Nucleus accumbens (tissue), 56 donors: ENCODE results near the gene DNM3.

ENCODE experiments used
- DNase-seq, 56 donors: peaks; one replicate each; lab custom pipeline; 2025; lab: John Stamatoyannopoulos, UW

The DNM3 gene

DNA sequence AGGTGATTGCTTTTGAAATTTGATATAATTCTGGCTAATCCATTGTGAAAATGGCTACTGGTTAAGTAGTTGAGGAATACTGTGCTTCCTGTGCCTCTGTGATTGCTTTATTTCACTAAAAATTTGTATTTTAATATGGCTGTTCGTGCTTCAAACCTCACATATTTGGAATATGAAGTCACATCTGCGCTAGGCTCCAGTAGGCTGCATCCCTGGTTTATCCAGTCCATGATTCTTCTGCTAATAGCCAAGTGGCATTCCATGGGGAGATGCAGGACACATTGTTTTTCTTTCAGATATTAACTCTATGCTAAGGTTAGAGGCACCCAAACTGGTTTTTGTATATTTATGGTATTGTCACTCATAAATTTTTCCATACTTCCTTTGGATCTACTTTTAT lies 25.9 kb downstream of the DNM3 start:
- no peak for DNase-seq

DNA sequence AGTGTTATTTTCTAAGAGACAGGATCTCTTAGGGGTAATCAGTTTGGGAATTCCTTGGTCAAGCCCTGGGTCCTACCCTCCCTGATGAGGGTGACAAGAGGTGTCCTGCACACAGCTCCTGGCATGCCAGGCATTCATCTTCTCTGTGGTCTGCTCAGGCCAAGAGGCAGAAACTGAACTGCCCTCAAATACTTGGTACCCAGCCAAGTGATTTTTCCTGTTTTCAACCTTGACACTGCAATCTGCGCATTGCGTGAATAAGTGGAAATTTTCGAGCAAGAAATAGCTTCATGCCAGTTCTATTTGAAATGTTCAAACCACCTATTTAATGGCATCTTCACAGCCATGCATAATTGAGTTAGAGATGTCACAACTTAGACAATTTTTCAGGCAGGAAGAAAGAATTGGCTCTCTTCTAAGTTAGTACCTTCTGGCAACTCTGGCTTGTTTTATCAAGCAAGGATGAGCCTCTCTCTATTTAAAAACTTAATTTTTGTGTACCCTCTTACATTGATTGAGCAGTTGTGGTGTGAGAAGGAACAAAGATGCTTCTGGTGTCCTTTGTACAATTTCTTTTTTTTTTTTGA lies 27.0 kb downstream of the DNM3 start:
- DNase-seq: no peak

DNA sequence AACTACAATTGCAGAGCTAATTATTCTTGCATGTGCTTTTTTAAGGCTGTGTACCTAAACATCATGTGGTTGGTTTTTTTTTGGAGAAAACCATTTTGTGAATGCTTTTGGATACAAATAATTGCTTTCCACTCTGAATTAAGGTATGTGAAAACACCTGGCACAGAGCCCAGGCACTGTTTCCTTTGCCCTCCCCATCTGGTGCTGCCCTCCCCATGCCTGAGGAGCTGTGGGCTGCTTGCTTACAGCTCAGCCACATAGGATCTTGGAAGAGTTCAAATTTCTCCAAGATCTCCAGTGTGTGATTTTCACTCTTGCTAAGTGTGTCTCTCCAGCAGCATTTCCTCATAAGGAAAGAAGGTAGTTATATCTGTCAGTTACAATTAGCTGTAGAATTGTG lies 27.8 kb downstream of the DNM3 start:
- DNase-seq: peak in 4 of 56 donors; percentile 2 to 20 (median 8)

DNA sequence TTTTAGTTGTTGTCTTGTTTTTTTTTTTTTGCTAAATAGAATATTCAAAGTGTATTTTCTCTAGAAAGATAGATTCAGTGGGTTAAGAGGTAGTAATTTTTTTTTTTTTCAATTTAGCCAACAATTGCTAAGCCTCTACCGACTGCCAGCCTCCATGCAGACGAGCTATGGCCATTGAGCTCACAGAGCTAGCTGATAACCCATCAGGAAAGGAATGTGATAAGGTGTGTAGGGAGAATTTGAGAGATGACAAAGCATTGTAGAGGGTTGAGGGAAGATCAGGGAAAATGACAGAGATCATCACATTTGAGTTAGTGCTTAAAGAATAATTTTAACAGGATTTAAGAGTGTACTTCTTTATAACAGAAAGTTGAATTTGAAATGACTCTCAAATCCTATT lies 30.6 kb downstream of the DNM3 start:
- DNase-seq: no peak

DNA sequence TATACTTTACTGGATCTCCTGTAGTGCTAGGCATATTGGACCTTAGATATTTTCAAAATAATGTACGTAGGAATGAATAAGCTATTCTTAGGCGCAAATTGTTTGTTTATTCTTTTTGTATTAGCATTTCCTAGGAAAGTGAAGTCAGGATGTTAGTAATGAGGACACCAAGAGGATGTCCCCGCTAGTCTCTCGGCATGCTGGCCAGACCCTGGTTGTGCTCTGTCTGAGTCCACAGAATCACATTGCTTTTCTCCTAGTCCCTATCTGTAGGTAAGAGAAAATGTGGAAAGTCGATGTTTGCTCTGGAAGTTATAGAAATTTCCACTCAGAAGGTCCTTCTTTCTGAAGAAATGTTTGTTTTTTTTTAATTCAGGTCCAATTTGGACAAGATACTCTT lies 31.1 kb downstream of the DNM3 start:
- DNase-seq: no peak

GRCh38 chr1:171873664-171874063 lies 32.4 kb downstream of the DNM3 start:
- DNase-seq: no peak

GRCh38 chr1:171877701-171878100 lies 36.4 kb downstream of the DNM3 start:
- no peak for DNase-seq

GRCh38 chr1:171879556-171879955 lies 38.3 kb downstream of the DNM3 start:
- no peak for DNase-seq

- no peak for DNase-seq
Observed at GRCh38 chr1:171881442-171881841, 40.1 kb downstream of the DNM3 start.

- DNase-seq: no peak
Observed at GRCh38 chr1:171883849-171884248, 42.6 kb downstream of the DNM3 start.

DNA sequence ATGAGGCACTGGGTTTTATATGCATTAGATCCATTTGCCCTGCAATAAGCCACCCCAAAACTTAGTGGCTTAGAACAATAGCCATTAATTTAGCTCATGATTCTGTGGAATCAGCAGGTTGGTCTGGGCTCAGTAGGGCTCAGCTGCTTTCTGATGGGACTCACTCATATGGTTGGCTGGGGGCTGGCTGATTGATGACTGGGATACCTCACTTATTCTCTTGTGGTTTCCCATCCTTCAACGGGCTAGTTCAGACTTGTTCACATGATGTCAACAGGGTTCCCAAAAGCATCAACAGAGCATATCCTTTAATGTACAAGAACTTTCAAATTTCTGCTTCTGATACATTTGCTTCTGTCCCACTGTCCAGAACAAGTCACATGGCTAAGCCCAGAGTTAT lies 43.2 kb downstream of the DNM3 start:
- DNase-seq: no peak

GRCh38 chr1:171890131-171890530 lies 48.8 kb downstream of the DNM3 start:
- DNase-seq: no peak

DNA sequence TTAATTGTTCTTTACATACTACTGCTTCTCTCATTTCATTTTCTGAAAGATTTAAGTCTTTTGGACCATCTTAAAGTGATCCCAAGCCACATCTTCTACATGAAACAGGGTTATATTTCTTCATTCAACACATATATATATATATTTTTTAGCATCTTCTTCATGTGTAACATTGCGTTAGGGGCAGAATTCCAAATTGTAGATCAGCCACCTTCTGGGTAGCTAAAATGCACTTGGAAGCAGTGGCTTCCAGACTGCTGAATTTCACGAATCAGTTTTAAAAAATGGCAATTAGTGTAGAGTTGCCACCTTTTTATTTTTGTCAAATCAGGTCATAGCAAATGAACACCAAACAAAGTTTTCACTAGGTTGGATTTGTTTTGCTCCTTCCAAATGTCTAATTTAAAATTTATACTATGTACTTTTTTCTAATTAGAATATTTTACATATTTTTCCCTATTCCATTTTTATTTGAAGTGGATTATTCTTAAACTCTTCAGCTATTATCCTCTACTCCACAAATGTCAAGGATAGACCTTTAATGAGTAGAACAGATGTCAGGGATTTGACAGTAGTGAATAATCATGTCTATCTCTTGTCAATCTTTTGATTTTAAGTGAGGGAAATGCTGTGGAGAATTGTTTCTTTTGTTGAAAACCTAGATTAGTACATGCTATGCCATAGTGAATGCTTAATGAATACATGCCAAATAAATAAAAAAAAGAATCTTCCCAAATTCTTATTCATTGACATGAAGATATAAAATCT lies 55.8 kb downstream of the DNM3 start:
- DNase-seq: no peak

DNA sequence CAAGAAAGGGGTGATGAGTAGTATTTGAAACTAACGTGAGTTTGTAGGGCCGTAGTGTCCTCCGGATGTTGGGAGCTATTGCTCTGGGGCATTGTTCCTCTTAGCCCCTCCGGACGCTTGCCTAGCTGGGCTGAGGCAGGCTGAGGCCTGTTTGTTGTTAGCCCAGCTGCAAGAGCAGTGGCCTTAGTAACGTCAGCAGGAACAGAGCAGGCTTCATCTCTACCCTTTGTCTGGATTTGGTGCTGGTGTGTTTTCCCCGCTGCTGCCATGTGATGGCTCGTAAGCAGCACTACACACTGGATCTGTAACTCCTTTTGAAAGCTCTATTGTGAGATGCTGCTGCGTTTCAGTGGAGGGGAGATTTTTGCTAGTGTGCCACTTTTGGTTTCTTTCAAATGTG lies 57.6 kb downstream of the DNM3 start:
- DNase-seq: peak in 53 of 56 donors; percentile 22 to 95 (median 83)

GRCh38 chr1:171899838-171900237 lies 58.5 kb downstream of the DNM3 start:
- DNase-seq: peak in 2 of 56 donors; percentile 21 to 36

DNA sequence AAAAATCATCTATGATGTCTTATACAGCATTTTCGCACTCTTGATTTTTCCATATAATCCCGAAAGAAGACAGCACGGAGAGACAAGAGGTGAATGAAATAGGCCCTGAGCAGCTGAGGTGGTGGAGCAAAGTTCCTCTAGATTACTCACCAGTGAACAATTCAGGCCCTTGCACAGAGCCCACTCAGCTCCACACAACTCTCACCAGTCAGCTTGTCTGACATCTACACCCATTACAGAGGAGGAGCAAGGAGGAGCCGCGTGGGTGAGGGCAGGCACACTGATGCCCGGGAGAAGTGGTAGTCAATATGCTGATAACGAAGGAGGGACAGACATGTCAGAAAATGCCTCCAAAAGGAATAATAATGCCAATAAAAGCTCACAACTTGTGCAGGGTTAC lies 59.9 kb downstream of the DNM3 start:
- peak in 25 of 56 donors; percentile 3 to 48 (median 21) for DNase-seq

DNA sequence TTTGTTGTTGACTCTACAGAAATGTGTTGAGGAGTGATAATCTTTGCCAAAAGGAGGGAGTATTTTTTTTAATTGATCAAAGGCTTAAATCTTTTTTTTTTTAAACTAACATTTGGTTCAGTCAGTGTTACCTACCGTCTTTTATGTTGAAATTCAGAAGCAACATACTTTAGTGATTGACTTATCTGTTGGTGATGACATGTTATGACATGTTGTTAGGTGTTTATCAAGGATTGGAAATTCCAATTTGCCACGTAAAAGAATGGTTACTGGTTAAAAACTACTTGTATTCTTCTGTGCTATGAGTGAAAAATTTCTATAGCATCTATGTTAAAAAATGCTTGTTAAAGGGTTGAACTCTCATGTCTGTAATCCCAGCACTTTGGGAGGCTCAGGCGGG lies 61.2 kb downstream of the DNM3 start:
- no peak for DNase-seq

- no peak for DNase-seq
Observed at GRCh38 chr1:171904778-171905450, 63.6 kb downstream of the DNM3 start.

GRCh38 chr1:171909711-171910110 lies 68.4 kb downstream of the DNM3 start:
- no peak for DNase-seq

DNA sequence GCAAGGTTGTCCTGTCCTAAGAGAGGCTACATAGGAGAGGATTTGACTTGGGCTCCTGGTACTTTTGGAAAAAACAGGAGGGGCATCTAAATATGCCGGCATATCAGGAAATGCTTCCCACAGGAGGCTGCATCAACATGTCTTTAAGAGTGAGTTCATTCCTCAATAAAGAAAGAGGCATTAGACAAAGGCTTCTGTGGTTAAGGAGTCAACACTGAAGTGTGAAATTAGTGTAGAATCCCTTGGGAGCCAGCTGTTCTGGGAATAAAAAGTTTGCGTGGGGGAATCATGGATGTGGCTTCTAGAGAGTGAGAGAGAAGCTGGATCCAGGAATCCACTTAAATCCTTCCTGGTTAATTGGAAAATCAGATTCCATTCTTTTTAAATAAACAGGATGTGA lies 69.5 kb downstream of the DNM3 start:
- DNase-seq: no peak

- DNase-seq: no peak
Observed at GRCh38 chr1:171911506-171911905, 70.2 kb downstream of the DNM3 start.
